Measurements from ENCODE around the gene SLC25A17.

DNA sequence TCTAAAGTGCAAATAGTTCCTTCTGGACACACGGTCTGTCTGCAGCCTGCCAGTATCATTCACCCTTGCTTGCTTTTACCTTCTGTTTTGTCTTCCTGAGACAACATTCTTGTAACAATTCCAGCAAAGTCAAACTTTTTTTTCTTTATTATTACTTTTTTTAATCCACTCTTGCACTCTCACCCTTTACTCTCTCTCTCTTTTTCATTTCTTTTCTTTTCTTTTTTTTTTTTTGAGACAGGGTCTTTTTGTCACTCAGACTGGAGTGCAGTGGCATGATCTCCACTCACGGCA, 86.2 kb downstream of the SLC25A17 start:
- TF ChIP-seq, protein P1, sequence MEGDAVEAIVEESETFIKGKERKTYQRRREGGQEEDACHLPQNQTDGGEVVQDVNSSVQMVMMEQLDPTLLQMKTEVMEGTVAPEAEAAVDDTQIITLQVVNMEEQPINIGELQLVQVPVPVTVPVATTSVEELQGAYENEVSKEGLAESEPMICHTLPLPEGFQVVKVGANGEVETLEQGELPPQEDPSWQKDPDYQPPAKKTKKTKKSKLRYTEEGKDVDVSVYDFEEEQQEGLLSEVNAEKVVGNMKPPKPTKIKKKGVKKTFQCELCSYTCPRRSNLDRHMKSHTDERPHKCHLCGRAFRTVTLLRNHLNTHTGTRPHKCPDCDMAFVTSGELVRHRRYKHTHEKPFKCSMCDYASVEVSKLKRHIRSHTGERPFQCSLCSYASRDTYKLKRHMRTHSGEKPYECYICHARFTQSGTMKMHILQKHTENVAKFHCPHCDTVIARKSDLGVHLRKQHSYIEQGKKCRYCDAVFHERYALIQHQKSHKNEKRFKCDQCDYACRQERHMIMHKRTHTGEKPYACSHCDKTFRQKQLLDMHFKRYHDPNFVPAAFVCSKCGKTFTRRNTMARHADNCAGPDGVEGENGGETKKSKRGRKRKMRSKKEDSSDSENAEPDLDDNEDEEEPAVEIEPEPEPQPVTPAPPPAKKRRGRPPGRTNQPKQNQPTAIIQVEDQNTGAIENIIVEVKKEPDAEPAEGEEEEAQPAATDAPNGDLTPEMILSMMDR (conservative IDR thresholded peaks at IDR 0.05 in 1 of 2, IDR thresholded peaks at IDR 0.05 in 1 of 2; ENCODE audit: low read depth in 1 of 2, low read length in 2 of 2), result no peak
- no peak for TF ChIP-seq EZH2 (IDR thresholded peaks at IDR 0.05; ENCODE audit: low read length, missing control alignments)

All from fibroblast of lung (primary cell).